ENCODE results near the gene ZDHHC3. TPM values are rescaled to one million over a fixed set of nuclear protein-coding genes. Genes with fewer than 3 reads are reported as not detected.

The ZDHHC3 gene
- total and polyA plus RNA-seq, 4 experiments from 2014 or later, result 35.4 to 41.9 (median 38.1) TPM

Other genes with a start within 250 kb of the ZDHHC3 start
- 1 to 10 TPM; 7.4 to 7.5 TPM for gene ZNF501, start 246.5 kb downstream of the ZDHHC3 start, total RNA-seq
- 1 to 10 TPM; 2.1 to 2.9 TPM for gene ZNF501, start 246.5 kb downstream of the ZDHHC3 start, polyA plus RNA-seq
- 10 to 100 TPM; 37.6 to 39.7 TPM for gene KIAA1143, start 214.6 kb downstream of the ZDHHC3 start, total RNA-seq
- 10 to 100 TPM; 14.5 to 31.3 TPM for gene KIAA1143, start 214.6 kb downstream of the ZDHHC3 start, polyA plus RNA-seq
- under 1 TPM; 0.19 to 0.38 TPM for gene KIF15, start 214.4 kb downstream of the ZDHHC3 start, total RNA-seq
- gene KIF15, start 214.4 kb downstream of the ZDHHC3 start, polyA plus RNA-seq, result not detected
- 10 to 100 TPM; 26.1 to 29.6 TPM for gene TMEM42, start 114.3 kb downstream of the ZDHHC3 start, total RNA-seq
- 10 to 100 TPM; 32.2 to 55.4 TPM for gene TMEM42, start 114.3 kb downstream of the ZDHHC3 start, polyA plus RNA-seq
- not detected for gene TGM4, start 101.6 kb downstream of the ZDHHC3 start, total RNA-seq
- gene TGM4, start 101.6 kb downstream of the ZDHHC3 start, polyA plus RNA-seq, result not detected
- 10 to 100 TPM; 44.6 to 45.3 TPM for gene EXOSC7, start 70 bp upstream of the ZDHHC3 start, total RNA-seq
- gene EXOSC7, start 70 bp upstream of the ZDHHC3 start, polyA plus RNA-seq, result 10 to 100 TPM; 49.2 to 66.9 TPM
- 1 to 10 TPM; 1.2 to 1.5 TPM for gene CLEC3B, start 50.1 kb upstream of the ZDHHC3 start, total RNA-seq
- not detected for gene CLEC3B, start 50.1 kb upstream of the ZDHHC3 start, polyA plus RNA-seq
- under 1 TPM; 0.35 to 0.44 TPM for gene CDCP1, start 170.2 kb upstream of the ZDHHC3 start, total RNA-seq
- under 1 TPM; 0.24 to 0.60 TPM for gene CDCP1, start 170.2 kb upstream of the ZDHHC3 start, polyA plus RNA-seq